Neural cell (in vitro differentiated cells): ENCODE data around the gene STAT3.

ENCODE experiments used
- EP300 ChIP-seq: fragments of 450-650 bp; conservative IDR thresholded peaks from 2 replicates; pipeline ENCODE4 v1.6.1; 2014; ENCODE audit warnings: antibody characterized with exemption, mild to moderate bottlenecking, moderate library complexity; ENCODE audit not compliant: poor library complexity, severe bottlenecking
- REST ChIP-seq: IDR thresholded peaks from 2 replicates; pipeline ENCODE4 v1.6.1; 2012; ENCODE audit warnings: borderline replicate concordance
- TF ChIP-seq, protein P1 (sequence below): fragments of 450-650 bp; IDR thresholded peaks from 2 replicates; pipeline ENCODE4 v1.5.1; 2014; ENCODE audit warnings: antibody characterized with exemption, mild to moderate bottlenecking, moderate library complexity; ENCODE audit not compliant: poor library complexity, severe bottlenecking

DNA sequence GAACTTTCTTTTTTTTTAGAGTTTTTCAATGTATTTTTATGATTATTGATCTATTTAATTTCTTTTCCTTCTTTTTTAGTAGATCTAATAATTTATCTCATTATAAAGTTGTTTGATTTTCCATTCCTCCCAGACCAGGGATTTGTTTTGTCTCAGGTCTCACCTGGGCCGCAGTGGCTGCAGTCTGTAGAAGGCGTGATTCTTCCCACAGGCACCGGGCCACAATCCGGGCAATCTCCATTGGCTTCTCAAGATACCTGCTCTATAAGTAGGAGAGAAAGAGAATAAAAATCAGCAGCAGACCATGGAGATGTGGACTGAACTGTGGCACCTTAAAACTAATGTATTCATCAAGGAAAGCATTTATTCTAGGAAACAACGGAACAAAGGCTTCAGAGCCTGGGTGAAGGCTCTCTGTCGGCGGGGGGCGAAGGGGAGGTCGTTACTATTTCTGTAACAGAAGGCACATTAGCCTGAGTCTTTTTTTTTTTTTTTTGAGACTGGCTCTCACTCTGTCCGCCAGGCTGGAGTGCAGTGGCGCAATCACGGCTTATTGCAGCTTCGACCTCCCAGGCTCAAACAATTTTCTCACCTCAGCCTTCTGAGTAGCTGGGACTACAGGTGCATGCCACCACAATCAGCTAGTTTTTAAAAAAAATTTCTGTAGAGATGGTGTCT, 42.7 kb downstream of the STAT3 start:
- TF ChIP-seq, protein P1, sequence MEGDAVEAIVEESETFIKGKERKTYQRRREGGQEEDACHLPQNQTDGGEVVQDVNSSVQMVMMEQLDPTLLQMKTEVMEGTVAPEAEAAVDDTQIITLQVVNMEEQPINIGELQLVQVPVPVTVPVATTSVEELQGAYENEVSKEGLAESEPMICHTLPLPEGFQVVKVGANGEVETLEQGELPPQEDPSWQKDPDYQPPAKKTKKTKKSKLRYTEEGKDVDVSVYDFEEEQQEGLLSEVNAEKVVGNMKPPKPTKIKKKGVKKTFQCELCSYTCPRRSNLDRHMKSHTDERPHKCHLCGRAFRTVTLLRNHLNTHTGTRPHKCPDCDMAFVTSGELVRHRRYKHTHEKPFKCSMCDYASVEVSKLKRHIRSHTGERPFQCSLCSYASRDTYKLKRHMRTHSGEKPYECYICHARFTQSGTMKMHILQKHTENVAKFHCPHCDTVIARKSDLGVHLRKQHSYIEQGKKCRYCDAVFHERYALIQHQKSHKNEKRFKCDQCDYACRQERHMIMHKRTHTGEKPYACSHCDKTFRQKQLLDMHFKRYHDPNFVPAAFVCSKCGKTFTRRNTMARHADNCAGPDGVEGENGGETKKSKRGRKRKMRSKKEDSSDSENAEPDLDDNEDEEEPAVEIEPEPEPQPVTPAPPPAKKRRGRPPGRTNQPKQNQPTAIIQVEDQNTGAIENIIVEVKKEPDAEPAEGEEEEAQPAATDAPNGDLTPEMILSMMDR = no peak
- TF ChIP-seq EP300 = no peak
- TF ChIP-seq REST = no peak
